Upper lobe of right lung (tissue), 1 donor: Measurements from ENCODE around the gene COPS8. TPM values are rescaled to one million over a fixed set of nuclear protein-coding genes. Genes with fewer than 3 reads are reported as not detected.

Experiments
- ATAC-seq: fragments of 200-7000 bp; cut with Tn5 transposase; one replicate; pipeline ENCODE4 v1.9.1; 2020; ENCODE audit warnings: mild to moderate bottlenecking, moderate library complexity
- DNase-seq: peaks from one replicate; pipeline ENCODE4 v3.0.0-alpha.2; 2020
- H3K27ac ChIP-seq: fragments of 200-600 bp; one replicate; pipeline ENCODE4 v1.8.0; 2022
- H3K27me3 ChIP-seq: fragments of 200-600 bp; one replicate; pipeline ENCODE4 v1.8.0; 2022; ENCODE audit warnings: mild to moderate bottlenecking
- H3K36me3 ChIP-seq: fragments of 200-600 bp; one replicate; pipeline ENCODE4 v1.8.0; 2022
- H3K4me1 ChIP-seq: fragments of 200-600 bp; one replicate; pipeline ENCODE4 v1.8.0; 2022
- H3K4me3 ChIP-seq: fragments of 200-600 bp; one replicate; pipeline ENCODE4 v1.8.0; 2022; ENCODE audit warnings: mild to moderate bottlenecking
- H3K9me3 ChIP-seq: fragments of 200-600 bp; one replicate; pipeline ENCODE4 v1.8.0; 2022
- intact Hi-C: fragments of 100-400 bp; cut with DNase I; formaldehyde crosslinking; loops from one replicate; pipeline ENCODE4 v1.11.0; 2022
- total RNA-seq: library from RNA; stranded (reverse); fragmentation: NEBNext Ultra II Directional; extraction: Animal tissue kit (Norgen Biotek cat#: 25700); gene quantifications from one replicate; pipeline ENCODE4 v1.2.1, GENCODE V29; 2021
- TF ChIP-seq, protein P1 (sequence below): fragments of 200-600 bp; IDR thresholded peaks from one replicate; pipeline ENCODE4 v1.8.0; 2022; ENCODE audit warnings: antibody characterized with exemption
- donor health status: DM: no; HTN: yes; CAD: no; lungs with severe emphysema.

Gene COPS8
- total RNA-seq, 1 donor from 2014 or later: 40.9 TPM

DNA sequence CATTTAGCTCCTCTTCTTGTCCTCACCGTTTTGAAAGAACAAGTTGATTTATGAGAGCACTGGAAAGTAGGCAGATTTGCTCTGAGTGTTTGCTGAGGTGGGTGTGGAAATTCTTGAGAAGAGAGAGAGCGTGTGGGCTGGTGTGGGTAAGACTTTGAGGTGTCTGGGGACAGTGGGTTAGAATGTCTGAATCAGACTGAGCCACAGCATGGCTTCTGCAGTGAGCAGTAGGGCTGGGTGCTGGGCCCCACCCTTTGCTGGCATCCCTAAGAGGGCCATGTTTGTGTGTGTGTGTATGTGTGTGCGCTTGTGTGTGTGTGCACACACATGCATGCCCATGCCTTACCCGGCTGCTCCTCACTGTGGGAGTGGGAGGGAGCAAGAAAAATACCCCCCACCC is 63.7 kb downstream of the COPS8 start:
- TF ChIP-seq, protein P1, sequence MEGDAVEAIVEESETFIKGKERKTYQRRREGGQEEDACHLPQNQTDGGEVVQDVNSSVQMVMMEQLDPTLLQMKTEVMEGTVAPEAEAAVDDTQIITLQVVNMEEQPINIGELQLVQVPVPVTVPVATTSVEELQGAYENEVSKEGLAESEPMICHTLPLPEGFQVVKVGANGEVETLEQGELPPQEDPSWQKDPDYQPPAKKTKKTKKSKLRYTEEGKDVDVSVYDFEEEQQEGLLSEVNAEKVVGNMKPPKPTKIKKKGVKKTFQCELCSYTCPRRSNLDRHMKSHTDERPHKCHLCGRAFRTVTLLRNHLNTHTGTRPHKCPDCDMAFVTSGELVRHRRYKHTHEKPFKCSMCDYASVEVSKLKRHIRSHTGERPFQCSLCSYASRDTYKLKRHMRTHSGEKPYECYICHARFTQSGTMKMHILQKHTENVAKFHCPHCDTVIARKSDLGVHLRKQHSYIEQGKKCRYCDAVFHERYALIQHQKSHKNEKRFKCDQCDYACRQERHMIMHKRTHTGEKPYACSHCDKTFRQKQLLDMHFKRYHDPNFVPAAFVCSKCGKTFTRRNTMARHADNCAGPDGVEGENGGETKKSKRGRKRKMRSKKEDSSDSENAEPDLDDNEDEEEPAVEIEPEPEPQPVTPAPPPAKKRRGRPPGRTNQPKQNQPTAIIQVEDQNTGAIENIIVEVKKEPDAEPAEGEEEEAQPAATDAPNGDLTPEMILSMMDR: no peak
- Histone ChIP-seq H3K4me1 (peaks cover 7% of the 10 kb centered on the region), H3K4me3 (no peak overlapping the region), H3K36me3 (no peaks in the 10 kb centered on the region), H3K27ac (no peak overlapping the region), H3K27me3 (no peaks in the 10 kb centered on the region), H3K9me3 (peaks cover 11% of the 10 kb centered on the region)
- DNase-seq (peak; percentile 71), ATAC-seq (peak; percentile 95)
- intact Hi-C loops: no loop called here
